ENCODE measurements around the gene NAMPT.

DNA sequence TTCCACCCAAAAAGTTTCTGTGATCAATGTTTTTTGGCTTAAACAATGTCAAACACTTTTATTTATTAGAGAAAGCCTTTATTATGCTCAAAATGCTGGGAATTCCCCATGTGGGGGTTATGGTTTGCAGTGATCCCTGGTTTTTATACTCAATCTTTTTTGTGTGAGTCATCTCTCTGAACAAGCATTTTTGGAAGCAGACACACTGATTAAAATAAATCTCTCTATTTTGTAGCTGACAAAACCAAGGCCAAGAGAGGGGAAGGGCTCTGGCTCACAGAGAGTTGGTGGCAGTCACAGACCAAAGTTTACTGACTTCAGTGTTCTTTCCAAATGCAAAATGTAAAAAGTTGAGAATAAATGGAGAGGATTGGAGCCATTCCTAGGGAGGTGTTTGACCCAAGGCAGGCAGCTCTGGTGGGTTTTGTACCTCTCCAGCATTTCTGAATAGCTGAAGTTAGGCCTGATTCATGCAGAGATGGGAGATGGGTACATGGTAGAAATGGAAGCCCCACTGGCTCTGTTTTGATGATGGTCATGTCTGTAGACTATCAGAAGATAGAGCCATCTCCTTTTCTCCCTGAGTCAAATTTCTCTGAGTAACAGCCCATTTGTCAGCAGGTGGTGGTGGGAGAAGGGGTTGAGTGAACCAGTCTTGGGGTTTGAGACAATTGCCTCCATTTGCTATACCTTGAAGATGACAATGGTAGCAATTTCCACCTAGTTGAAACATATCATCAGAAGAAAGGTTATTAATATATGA is 45.4 kb upstream of the NAMPT start:
- TF ChIP-seq EZH2phosphoT487 (IDR thresholded peaks at IDR 0.05; ENCODE audit: borderline replicate concordance, low read length) (no peak), CTCF (conservative IDR thresholded peaks at IDR 0.05; ENCODE audit: low read depth, low read length) (no peak), EZH2 (IDR thresholded peaks at IDR 0.05; ENCODE audit: low read length, unreplicated experiment) (no peak)

Measured in PC-3 (cell line).